OCI-LY1 (cell line): ENCODE measurements around the gene NAV2.

ENCODE experiments used
- H2AFZ ChIP-seq: fragments of 200-600 bp; sonication (generic), shearing (Covaris generic); 2 replicates; pipeline ENCODE4 v1.6.0; 2014; ENCODE audit warnings: antibody characterized with exemption, mild to moderate bottlenecking, low read length
- H3F3A ChIP-seq: fragments of 200-600 bp; sonication (generic), shearing (Covaris generic); 2 replicates; pipeline ENCODE4 v1.6.0; 2014; ENCODE audit warnings: mild to moderate bottlenecking, antibody characterized with exemption, low read length, moderate library complexity; ENCODE audit not compliant: insufficient read depth
- H3K27ac ChIP-seq: fragments of 200-600 bp; sonication (generic); 2 replicates; pipeline ENCODE4 v1.5.1; 2014; ENCODE audit warnings: low read length, mixed run types, mild to moderate bottlenecking, low read depth; ENCODE audit not compliant: poor library complexity, severe bottlenecking
- H3K27me3 ChIP-seq: fragments of 200-600 bp; sonication (generic); 2 replicates; pipeline ENCODE4 v1.6.0; 2014; ENCODE audit warnings: antibody characterized with exemption, mild to moderate bottlenecking, low read length, moderate library complexity; ENCODE audit not compliant: insufficient read depth
- H3K36me3 ChIP-seq: fragments of 200-600 bp; sonication (generic); 2 replicates; pipeline ENCODE4 v1.6.1; 2014; ENCODE audit warnings: mild to moderate bottlenecking, antibody characterized with exemption, low read length, moderate library complexity, mixed read lengths; ENCODE audit not compliant: insufficient read depth
- H3K4me1 ChIP-seq: fragments of 200-600 bp; sonication (generic); 2 replicates; pipeline ENCODE4 v1.5.1; 2014; ENCODE audit warnings: mild to moderate bottlenecking, low read length, moderate library complexity; ENCODE audit not compliant: insufficient read depth, severe bottlenecking
- H3K4me2 ChIP-seq: fragments of 200-600 bp; sonication (generic), shearing (Covaris generic); 2 replicates; pipeline ENCODE4 v1.6.1; 2014; ENCODE audit warnings: low read length
- H3K4me3 ChIP-seq: fragments of 200-600 bp; sonication (generic); 2 replicates; pipeline ENCODE4 v1.5.1; 2014; ENCODE audit warnings: low read length, low read depth, mild to moderate bottlenecking, mixed read lengths; ENCODE audit not compliant: poor library complexity, severe bottlenecking
- H3K79me2 ChIP-seq: fragments of 200-600 bp; shearing (Covaris generic); 2 replicates; pipeline ENCODE4 v1.6.1; 2016; ENCODE audit warnings: mixed run types, low read length, mixed read lengths; ENCODE audit not compliant: insufficient read depth
- H3K9ac ChIP-seq: fragments of 200-600 bp; sonication (generic), shearing (Covaris generic); 2 replicates; pipeline ENCODE4 v1.6.1; 2014; ENCODE audit warnings: mild to moderate bottlenecking, low read length, mixed read lengths
- H3K9me2 ChIP-seq: fragments of 200-600 bp; sonication (generic), shearing (Covaris generic); 2 replicates; pipeline ENCODE4 v1.6.1; 2014; ENCODE audit warnings: low read depth, mild to moderate bottlenecking, low read length, mixed read lengths
- H3K9me3 ChIP-seq: fragments of 200-600 bp; shearing (Covaris generic); 2 replicates; pipeline ENCODE4 v1.6.1; 2014; ENCODE audit warnings: low read length, mixed read lengths
- H4K20me1 ChIP-seq: fragments of 200-600 bp; sonication (generic), shearing (Covaris generic); 2 replicates; pipeline ENCODE4 v1.6.0; 2016; ENCODE audit warnings: mild to moderate bottlenecking, low read length; ENCODE audit not compliant: insufficient read depth
- EZH2 ChIP-seq: fragments of 200-600 bp; sonication (generic), shearing (Covaris generic); IDR thresholded peaks from 2 replicates; pipeline ENCODE4 v1.8.0; 2017; ENCODE audit warnings: borderline replicate concordance, mixed run types, mild to moderate bottlenecking, antibody characterized with exemption, low read length, moderate library complexity, mixed read lengths
- TF ChIP-seq, protein P1 (sequence below): fragments of 200-600 bp; sonication (generic), shearing (Covaris generic); IDR thresholded peaks from 2 replicates; pipeline ENCODE4 v1.5.1; 2017; ENCODE audit warnings: mild to moderate bottlenecking, antibody characterized with exemption, low read length, moderate library complexity, mixed read lengths

NAV2 gene

DNA sequence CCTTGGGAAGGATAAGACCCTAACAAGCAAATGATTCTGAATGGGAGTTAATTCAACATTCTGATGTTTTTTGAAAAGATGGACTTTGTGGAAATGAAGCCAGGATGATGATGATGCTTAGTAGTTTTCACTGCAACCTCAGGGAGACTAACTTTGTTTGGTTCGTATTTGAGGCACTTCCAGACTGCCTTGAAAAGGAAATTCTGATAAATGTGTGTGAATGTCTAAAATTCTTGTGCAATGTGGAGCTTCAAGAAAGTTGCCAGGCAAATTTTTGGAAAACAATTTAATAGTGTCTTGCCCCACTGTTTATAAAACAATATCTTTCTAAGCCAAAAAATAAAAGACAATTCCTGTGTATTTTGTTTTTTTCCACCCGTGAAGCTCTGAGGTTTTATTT, 11.2 kb upstream of the NAV2 start:
- Histone ChIP-seq H3K27me3 (no peaks in the 10 kb centered on the region), H2AFZ (no peak overlapping the region), H3K9me2 (no peaks in the 10 kb centered on the region), H4K20me1 (no peaks in the 10 kb centered on the region), H3K36me3 (no peaks in the 10 kb centered on the region), H3K4me3 (no peak overlapping the region), H3K4me1 (no peaks in the 10 kb centered on the region), H3K9me3 (no peaks in the 10 kb centered on the region), H3K27ac (no peak overlapping the region), H3K4me2 (no peak overlapping the region), H3K9ac (no peak overlapping the region), H3K79me2 (no peaks in the 10 kb centered on the region), H3F3A (no peaks in the 10 kb centered on the region)
- TF ChIP-seq EZH2, result no peak
- TF ChIP-seq, protein P1, sequence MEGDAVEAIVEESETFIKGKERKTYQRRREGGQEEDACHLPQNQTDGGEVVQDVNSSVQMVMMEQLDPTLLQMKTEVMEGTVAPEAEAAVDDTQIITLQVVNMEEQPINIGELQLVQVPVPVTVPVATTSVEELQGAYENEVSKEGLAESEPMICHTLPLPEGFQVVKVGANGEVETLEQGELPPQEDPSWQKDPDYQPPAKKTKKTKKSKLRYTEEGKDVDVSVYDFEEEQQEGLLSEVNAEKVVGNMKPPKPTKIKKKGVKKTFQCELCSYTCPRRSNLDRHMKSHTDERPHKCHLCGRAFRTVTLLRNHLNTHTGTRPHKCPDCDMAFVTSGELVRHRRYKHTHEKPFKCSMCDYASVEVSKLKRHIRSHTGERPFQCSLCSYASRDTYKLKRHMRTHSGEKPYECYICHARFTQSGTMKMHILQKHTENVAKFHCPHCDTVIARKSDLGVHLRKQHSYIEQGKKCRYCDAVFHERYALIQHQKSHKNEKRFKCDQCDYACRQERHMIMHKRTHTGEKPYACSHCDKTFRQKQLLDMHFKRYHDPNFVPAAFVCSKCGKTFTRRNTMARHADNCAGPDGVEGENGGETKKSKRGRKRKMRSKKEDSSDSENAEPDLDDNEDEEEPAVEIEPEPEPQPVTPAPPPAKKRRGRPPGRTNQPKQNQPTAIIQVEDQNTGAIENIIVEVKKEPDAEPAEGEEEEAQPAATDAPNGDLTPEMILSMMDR, result no peak

DNA sequence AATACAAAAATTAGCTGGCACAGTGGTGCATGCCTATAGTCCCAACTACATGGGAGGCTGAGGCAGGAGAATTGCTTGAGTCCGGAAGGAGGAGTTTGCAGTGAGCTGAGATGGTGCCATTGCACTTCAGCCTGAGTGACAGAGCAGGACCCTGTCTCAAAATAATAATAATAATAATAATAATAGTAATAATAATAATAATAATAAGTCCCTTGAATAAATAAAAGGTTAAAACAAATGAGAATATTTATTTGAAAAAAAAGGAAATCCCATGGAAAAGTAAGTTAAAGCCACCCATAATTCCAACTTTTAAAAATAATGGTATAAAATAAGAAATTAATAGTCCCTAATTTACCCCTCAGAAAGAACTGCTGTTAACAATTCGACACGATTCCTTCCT, 10.0 kb upstream of the NAV2 start:
- Histone ChIP-seq H3K4me1 (no peaks in the 10 kb centered on the region), H3K9me3 (no peaks in the 10 kb centered on the region), H3K27ac (no peak overlapping the region), H3K9me2 (no peaks in the 10 kb centered on the region), H2AFZ (no peak overlapping the region), H3K9ac (no peak overlapping the region), H3K4me3 (no peak overlapping the region), H3K4me2 (no peak overlapping the region), H3F3A (no peaks in the 10 kb centered on the region), H4K20me1 (no peaks in the 10 kb centered on the region), H3K27me3 (no peaks in the 10 kb centered on the region), H3K36me3 (no peaks in the 10 kb centered on the region), H3K79me2 (no peaks in the 10 kb centered on the region)
- no peak for TF ChIP-seq EZH2
- TF ChIP-seq, protein P1, result no peak

DNA sequence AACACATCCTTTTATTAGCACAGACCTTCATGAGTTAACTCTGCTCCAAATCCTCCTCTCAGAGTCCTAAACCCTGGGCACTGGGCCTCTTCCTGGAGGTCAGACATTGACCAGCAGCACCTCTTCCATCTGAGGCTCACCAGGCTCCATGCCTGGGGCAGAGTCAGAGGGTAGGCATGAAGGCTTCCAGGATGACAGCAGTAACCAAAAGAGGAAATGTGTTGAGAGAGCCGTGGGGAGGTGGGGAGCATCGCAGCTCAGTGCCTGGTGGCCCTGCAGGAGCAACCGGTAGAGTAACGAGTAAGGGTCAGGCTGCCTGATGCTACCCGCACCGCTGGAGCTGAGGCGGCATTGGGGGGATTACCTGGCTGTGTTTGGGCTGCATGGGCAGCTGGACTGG, 9.4 kb upstream of the NAV2 start:
- Histone ChIP-seq H3K9ac (no peak overlapping the region), H3K27me3 (no peaks in the 10 kb centered on the region), H3K27ac (no peak overlapping the region)

More for the DNA sequence above, 9.4 kb upstream of the NAV2 start:
- no peaks in the 10 kb centered on the region for H3F3A ChIP-seq
- H3K4me3 ChIP-seq, result no peak overlapping the region
- no peaks in the 10 kb centered on the region for H3K36me3 ChIP-seq
- TF ChIP-seq, protein P1, result no peak
- no peak for TF ChIP-seq EZH2
- no peaks in the 10 kb centered on the region for H3K79me2 ChIP-seq
- H3K9me3 ChIP-seq, result no peaks in the 10 kb centered on the region
- H3K4me2 ChIP-seq, result no peak overlapping the region
- H2AFZ ChIP-seq, result no peak overlapping the region
- no peaks in the 10 kb centered on the region for H4K20me1 ChIP-seq
- no peaks in the 10 kb centered on the region for H3K4me1 ChIP-seq
- no peaks in the 10 kb centered on the region for H3K9me2 ChIP-seq
